GM19240 (cell line): ENCODE measurements around the gene LRP8.

Experiments
- DNase-seq: peaks from one replicate; pipeline ENCODE4 v3.0.0; 2011; ENCODE audit warnings: low spot score; ENCODE audit not compliant: insufficient read length

Gene LRP8

GRCh38 chr1:53307037-53307436, 20.8 kb downstream of the LRP8 start:
- no peak for DNase-seq

GRCh38 chr1:53306168-53306567, 21.7 kb downstream of the LRP8 start:
- DNase-seq, result no peak

- no peak for DNase-seq
These were observed 22.2 kb downstream of the LRP8 start for GRCh38 chr1:53305650-53306049.

- DNase-seq, result no peak
These were observed 23.3 kb downstream of the LRP8 start for GRCh38 chr1:53304527-53304926.

- no peak for DNase-seq
These were observed 23.9 kb downstream of the LRP8 start for GRCh38 chr1:53303726-53304515.

- no peak for DNase-seq
These were observed 24.6 kb downstream of the LRP8 start for GRCh38 chr1:53303243-53303642.

- DNase-seq, result no peak
These were observed 28.6 kb downstream of the LRP8 start for GRCh38 chr1:53299233-53299632.

GRCh38 chr1:53298045-53298637, 29.7 kb downstream of the LRP8 start:
- no peak for DNase-seq

- no peak for DNase-seq
These were observed 30.7 kb downstream of the LRP8 start for GRCh38 chr1:53297195-53297594.

GRCh38 chr1:53296117-53296749, 31.6 kb downstream of the LRP8 start:
- DNase-seq, result no peak

GRCh38 chr1:53295726-53296116, 32.1 kb downstream of the LRP8 start:
- DNase-seq, result no peak

- DNase-seq, result no peak
These were observed 32.6 kb downstream of the LRP8 start for GRCh38 chr1:53295295-53295694.

GRCh38 chr1:53294567-53294966, 33.3 kb downstream of the LRP8 start:
- DNase-seq, result no peak

GRCh38 chr1:53294061-53294460, 33.8 kb downstream of the LRP8 start:
- no peak for DNase-seq

GRCh38 chr1:53293123-53293522, 34.7 kb downstream of the LRP8 start:
- DNase-seq, result no peak

- no peak for DNase-seq
These were observed 35.2 kb downstream of the LRP8 start for GRCh38 chr1:53292690-53293089.

GRCh38 chr1:53291574-53291973, 36.3 kb downstream of the LRP8 start:
- no peak for DNase-seq

- no peak for DNase-seq
These were observed 39.0 kb downstream of the LRP8 start for GRCh38 chr1:53288790-53289429.

- DNase-seq, result no peak
These were observed 39.7 kb downstream of the LRP8 start for GRCh38 chr1:53288002-53288789.

- DNase-seq, result no peak
These were observed 40.9 kb downstream of the LRP8 start for GRCh38 chr1:53286955-53287354.

- DNase-seq, result no peak
These were observed 41.7 kb downstream of the LRP8 start for GRCh38 chr1:53285969-53286760.
